HG02610 (cell line): Measurements from ENCODE around the gene GOLGA8S.
"Not testable (repeated sequence)": the region's sequence is repeated elsewhere in the genome, so short reads cannot be mapped to it uniquely, and the experiment has no call there.

Experiments used
- ATAC-seq: cut with Tn5 transposase; IDR thresholded peaks from one replicate; pipeline ENCODE4 v1.9.1; 2021; ENCODE audit warnings: mild to moderate bottlenecking, moderate library complexity; ENCODE audit not compliant: unreplicated experiment

Gene GOLGA8S, protein sequence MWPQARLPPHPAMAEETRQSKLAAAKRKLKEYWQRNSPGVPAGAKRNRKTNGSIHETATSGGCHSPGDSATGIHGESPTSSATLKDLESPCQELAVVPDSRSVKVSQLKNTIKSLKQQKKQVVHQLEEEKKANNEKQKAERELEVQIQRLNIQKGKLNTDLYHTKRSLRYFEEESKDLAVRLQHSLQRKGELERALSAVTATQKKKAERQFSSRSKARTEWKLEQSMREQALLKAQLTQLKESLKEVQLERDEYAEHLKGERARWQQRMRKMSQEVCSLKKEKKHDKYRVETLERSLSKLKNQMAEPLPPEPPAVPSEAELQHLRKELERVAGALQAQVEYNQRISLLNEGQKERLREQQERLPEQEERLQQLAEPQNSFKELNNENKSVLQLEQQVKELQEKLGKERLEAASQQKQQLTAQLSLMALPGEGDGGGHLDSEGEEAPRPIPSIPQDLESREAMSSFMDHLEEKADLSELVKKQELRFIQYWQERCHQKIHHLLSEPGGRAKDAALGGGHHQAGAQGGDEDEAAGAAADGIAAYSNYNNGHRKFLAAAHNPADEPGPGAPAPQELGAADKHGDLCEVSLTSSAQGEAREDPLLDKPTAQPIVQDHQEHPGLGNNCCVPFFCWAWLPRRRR

GRCh38 chr15:23354448-23354847, at the start of gene GOLGA8S:
TSS of gene GOLGA8S (plus strand) at chr15:23354748. CDS start at chr15:23354810, 62 bp downstream.
- ATAC-seq, result not testable (repeated sequence)

DNA sequence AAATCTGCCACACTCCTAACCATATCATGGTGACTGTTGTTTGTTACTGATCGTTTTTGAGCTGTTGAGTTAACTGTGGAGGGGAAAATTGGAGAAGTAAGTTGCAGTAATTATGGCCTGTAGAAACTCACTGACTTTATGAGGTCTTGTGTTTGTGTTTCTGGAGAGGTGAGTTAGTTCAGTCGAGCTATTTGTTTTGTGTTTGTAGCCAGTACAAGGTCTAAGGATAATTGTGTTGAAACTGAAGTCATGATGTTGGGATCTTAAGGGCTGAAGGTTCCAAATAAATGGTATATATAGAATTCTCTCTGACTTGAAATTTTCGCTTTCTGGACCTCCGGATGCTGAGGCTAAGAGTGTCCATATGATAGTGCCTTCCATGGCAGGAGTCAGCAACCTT, 49.7 kb upstream of the GOLGA8S start:
- ATAC-seq, result not testable (repeated sequence)

DNA sequence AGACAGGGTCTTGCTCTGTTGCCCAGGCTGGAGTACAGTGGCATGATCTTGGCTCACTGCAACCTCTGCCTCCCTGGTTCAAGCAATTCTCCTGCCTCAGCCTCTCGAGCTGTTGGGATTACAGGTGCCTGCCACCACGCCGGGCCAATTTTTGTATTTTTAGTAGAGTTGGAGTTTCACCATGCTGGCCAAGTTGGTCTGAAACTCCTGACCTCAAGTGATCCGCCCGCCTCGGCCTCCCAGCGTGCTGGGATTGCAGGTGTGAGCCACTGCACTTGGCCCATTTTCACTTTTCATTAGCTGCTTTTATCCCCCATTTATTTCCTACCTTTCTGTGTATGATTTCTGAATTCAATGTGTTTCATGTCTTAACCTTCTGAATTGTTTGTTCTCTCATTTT, 48.6 kb upstream of the GOLGA8S start:
- ATAC-seq, result not testable (repeated sequence)

- ATAC-seq, result not testable (repeated sequence)
Observed at GRCh38 chr15:23311233-23311632, 43.3 kb upstream of the GOLGA8S start.

GRCh38 chr15:23334096-23334495, 20.5 kb upstream of the GOLGA8S start, which contains the start of gene GOLGA6L26:
TSS of gene GOLGA6L26 (minus strand) at chr15:23334196. CDS start at chr15:23334135, 61 bp downstream.
- not testable (repeated sequence) for ATAC-seq

GRCh38 chr15:23362622-23363021, 8.1 kb downstream of the GOLGA8S start:
- not testable (repeated sequence) for ATAC-seq

DNA sequence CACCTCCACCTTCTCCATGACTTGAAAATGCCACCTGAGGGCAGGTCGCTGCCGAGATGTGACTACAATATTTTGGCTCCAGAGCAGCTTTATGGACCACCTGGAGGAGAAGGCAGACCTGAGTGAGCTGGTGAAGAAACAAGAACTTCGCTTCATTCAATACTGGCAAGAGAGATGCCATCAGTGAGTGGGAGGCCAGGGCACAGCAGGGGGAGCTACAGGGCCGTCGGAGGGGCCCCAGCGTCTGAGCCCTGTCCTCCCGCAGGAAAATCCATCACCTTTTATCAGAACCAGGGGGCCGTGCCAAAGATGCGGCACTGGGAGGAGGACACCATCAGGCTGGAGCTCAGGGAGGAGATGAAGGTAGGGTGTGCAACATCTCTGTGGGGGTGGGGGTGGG, 9.7 kb downstream of the GOLGA8S start:
- ATAC-seq, result not testable (repeated sequence)

DNA sequence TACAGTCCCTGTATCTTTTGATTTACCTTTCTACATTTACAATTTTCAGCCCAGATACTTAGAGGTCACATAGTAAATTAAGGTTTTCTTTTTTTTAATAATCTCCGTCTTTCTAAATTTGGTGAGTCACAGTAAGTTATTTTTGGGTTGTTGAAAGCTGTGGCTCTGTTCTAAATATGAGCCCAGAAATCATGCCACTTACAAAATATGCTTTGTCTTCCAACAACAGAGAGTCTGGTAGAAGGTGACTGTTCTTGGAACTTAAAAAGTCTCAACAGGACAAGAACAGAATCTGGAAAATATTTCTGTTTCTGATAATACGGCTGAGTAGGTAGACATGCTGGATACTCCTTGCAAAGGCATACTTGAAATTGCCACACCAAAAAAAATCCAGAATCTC, 16.0 kb downstream of the GOLGA8S start:
- no peak for ATAC-seq

- ATAC-seq, result not testable (repeated sequence)
Observed at GRCh38 chr15:23371134-23371533, 16.6 kb downstream of the GOLGA8S start.

DNA sequence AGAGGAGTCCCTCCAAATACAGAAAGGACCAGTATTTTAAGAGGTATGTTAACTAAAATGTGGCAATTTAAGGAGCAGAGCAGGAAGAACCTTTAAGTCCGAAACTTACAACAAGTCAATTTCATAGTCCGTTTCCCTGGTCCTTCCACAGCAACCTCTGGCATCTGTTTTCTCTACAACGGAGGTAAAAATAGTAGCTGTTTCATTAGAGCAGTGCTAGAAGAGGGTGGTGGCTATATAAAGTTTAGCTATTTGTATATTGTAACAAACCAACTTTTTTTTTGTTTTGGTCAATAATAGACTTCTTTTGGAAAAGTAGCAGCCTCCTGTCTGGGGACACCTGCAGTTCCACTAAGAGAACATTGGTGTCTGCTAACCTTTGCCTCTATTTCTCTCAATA, 17.3 kb downstream of the GOLGA8S start:
- ATAC-seq, result not testable (repeated sequence)

- ATAC-seq, result no peak
Observed at GRCh38 chr15:23372284-23372683, 17.7 kb downstream of the GOLGA8S start.

GRCh38 chr15:23372891-23373600, 18.5 kb downstream of the GOLGA8S start:
- ATAC-seq, result not testable (repeated sequence)

GRCh38 chr15:23374226-23374625, 19.7 kb downstream of the GOLGA8S start:
- not testable (repeated sequence) for ATAC-seq

GRCh38 chr15:23378946-23379345, 24.4 kb downstream of the GOLGA8S start:
- not testable (repeated sequence) for ATAC-seq

- ATAC-seq, result not testable (repeated sequence)
Observed at GRCh38 chr15:23380700-23381099, 26.2 kb downstream of the GOLGA8S start.

GRCh38 chr15:23381192-23381591, 26.6 kb downstream of the GOLGA8S start:
- ATAC-seq, result not testable (repeated sequence)

DNA sequence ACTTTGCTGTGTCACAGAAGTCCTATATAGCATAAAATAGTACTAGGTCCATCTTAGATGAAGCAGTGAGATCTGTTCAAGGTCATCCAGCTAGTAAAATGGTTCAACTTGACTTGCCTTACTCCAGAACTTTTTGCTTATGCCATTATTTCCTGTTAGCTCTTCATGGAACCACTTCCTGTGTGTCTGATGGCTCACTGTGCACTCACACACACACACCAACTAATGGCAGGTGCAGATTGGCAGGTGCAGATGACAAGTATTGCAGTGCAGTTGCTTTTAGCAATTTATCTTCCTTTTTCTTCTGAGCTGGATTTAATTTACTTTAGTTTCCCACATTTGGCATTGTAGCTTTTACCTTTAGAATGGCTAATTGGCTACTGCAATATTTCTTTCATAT, 29.8 kb downstream of the GOLGA8S start:
- no peak for ATAC-seq

GRCh38 chr15:23385886-23386430, 31.4 kb downstream of the GOLGA8S start:
- ATAC-seq, result no peak

GRCh38 chr15:23387621-23388190, 33.2 kb downstream of the GOLGA8S start:
- ATAC-seq, result no peak

DNA sequence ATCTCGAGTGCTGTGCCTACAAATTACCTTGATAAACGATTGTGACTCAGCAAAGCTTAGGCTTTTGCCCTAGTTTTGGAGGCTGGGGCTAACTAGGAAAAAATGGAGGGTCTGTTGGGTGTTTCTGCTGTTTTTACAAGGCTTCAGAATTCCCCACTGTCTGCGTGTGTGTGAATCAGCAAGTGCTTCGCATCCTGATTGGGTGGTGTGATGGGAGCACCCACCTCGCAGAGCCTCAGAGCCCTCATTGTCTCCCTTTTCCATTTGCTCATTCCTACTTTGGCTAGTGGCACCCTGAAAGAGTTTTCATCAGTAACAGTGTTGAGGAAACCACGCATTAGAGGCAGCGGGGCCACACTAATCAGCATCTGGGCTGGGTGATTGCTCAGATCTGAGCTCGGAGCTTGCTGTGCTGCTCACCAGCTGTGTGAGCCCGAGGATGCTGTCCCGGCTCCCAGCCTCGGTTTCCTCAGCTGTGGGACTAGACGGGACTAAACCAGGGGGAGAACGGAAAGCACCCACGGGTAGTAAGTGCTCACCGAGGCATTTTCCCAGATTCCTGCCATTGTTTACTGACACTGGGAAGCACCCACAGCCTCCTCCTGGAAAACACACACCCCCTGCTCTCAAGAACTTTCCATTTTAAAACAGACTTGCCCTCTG, 40.6 kb downstream of the GOLGA8S start:
- no peak for ATAC-seq
